ENCODE results near the gene IGF2R. TPM values are rescaled to one million over a fixed set of nuclear protein-coding genes. Genes with fewer than 3 reads are reported as not detected.

Gene IGF2R
- total RNA-seq, 1 experiment from 2014 or later: 31.5 TPM

DNA sequence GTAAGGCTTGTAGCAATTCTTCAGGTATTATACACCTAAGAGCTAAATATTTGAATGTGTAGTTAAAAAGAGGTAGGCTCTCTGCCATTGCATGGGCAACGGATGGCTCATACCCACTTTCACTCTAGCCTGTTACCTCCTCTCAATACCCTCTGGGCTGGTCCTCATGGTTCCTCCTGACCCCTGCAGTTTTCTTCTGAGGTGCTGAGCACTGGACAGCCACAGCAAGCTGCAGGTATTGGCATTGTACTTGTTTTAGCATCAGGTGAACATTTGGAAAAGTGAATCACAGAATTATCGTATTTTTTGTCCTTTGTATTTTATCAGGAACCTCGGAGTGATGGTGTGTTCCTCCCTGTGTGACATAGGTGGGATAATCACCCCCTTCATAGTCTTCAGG is 185.6 kb downstream of the IGF2R start:
- H3K27ac ChIP-seq (ENCODE audit: low read length): no peak overlapping the region
- H2AFZ ChIP-seq (ENCODE audit: low read length): no peak overlapping the region
- BruUV-seq (replicated peaks): no TSS peak
- no peak overlapping the region for H3K9ac ChIP-seq (ENCODE audit: low read length)
- H3K36me3 ChIP-seq (ENCODE audit: low read depth, low read length): no peaks in the 10 kb centered on the region
- H3K4me2 ChIP-seq (ENCODE audit: low read length): no peak overlapping the region
- no peaks in the 10 kb centered on the region for H3F3A ChIP-seq (ENCODE audit: low read length, unreplicated experiment)
- H3K27me3 ChIP-seq (ENCODE audit: low read length): no peaks in the 10 kb centered on the region
- no peak overlapping the region for H3K4me3 ChIP-seq (ENCODE audit: low read length)
- ChIA-PET CTCF (no interaction called here), POLR2A (ENCODE audit: unreplicated experiment) (no interaction called here)
- H3K9me2 ChIP-seq (replicated peaks; ENCODE audit: low read length): no peaks in the 10 kb centered on the region
- intact Hi-C loops (cut with micrococcal nuclease): no loop called here
- H3K4me1 ChIP-seq (ENCODE audit: insufficient read depth, low read length): no peaks in the 10 kb centered on the region
- ATAC-seq (no peak), DNase-seq (no peak)
- no peaks in the 10 kb centered on the region for H4K20me1 ChIP-seq (ENCODE audit: low read length)
- TF ChIP-seq EZH2 (IDR thresholded peaks at IDR 0.05; ENCODE audit: low read length, unreplicated experiment) (no peak), EZH2phosphoT487 (IDR thresholded peaks at IDR 0.05; ENCODE audit: borderline replicate concordance, low read length) (no peak)
- TF ChIP-seq, protein P1, sequence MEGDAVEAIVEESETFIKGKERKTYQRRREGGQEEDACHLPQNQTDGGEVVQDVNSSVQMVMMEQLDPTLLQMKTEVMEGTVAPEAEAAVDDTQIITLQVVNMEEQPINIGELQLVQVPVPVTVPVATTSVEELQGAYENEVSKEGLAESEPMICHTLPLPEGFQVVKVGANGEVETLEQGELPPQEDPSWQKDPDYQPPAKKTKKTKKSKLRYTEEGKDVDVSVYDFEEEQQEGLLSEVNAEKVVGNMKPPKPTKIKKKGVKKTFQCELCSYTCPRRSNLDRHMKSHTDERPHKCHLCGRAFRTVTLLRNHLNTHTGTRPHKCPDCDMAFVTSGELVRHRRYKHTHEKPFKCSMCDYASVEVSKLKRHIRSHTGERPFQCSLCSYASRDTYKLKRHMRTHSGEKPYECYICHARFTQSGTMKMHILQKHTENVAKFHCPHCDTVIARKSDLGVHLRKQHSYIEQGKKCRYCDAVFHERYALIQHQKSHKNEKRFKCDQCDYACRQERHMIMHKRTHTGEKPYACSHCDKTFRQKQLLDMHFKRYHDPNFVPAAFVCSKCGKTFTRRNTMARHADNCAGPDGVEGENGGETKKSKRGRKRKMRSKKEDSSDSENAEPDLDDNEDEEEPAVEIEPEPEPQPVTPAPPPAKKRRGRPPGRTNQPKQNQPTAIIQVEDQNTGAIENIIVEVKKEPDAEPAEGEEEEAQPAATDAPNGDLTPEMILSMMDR (conservative IDR thresholded peaks at IDR 0.05; ENCODE audit: low read depth, low read length): no peak
- no peaks in the 10 kb centered on the region for H3K9me3 ChIP-seq (ENCODE audit: low read length)
- no peaks in the 10 kb centered on the region for H3K79me2 ChIP-seq (ENCODE audit: low read length)

DNA sequence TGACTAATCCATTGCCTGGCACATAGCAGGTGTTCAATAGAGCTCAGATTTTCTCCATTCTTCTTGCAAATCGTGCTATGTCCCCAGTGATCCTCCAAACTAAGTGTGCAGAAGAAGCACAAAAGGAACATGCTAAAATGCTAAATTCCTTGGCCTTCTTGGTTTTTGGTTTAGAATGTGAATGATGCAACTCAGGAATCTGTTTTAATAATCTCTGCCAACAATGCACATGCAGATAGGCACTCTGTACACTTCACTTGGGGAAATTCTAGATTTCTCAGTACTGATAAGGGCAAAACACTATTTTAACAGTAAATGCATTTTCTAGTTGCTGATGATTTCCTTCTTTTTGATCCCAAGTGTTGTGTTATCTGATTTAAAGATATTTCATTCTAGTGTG is 188.0 kb downstream of the IGF2R start:
- no peak for ATAC-seq
- Histone ChIP-seq H3K36me3 (ENCODE audit: low read depth, low read length) (no peaks in the 10 kb centered on the region), H3K4me1 (ENCODE audit: insufficient read depth, low read length) (peaks cover 6% of the 10 kb centered on the region; the same call in 1 of the 2 replicates), H3K4me3 (ENCODE audit: low read length) (no peak overlapping the region), H3K27ac (ENCODE audit: low read length) (no peak overlapping the region), H3F3A (ENCODE audit: low read length, unreplicated experiment) (no peaks in the 10 kb centered on the region), H3K79me2 (ENCODE audit: low read length) (no peaks in the 10 kb centered on the region), H3K9ac (ENCODE audit: low read length) (no peak overlapping the region), H3K4me2 (ENCODE audit: low read length) (no peak overlapping the region), H3K27me3 (ENCODE audit: low read length) (no peaks in the 10 kb centered on the region), H3K9me3 (ENCODE audit: low read length) (no peaks in the 10 kb centered on the region), H2AFZ (ENCODE audit: low read length) (no peak overlapping the region), H3K9me2 (replicated peaks; ENCODE audit: low read length) (no peaks in the 10 kb centered on the region), H4K20me1 (ENCODE audit: low read length) (no peaks in the 10 kb centered on the region)
- no peak for DNase-seq
- no peak for TF ChIP-seq EZH2 (IDR thresholded peaks at IDR 0.05; ENCODE audit: low read length, unreplicated experiment)
- TF ChIP-seq, protein P1 (conservative IDR thresholded peaks at IDR 0.05; ENCODE audit: low read depth, low read length): no peak
- TF ChIP-seq EZH2phosphoT487 (IDR thresholded peaks at IDR 0.05; ENCODE audit: borderline replicate concordance, low read length): no peak
- intact Hi-C loops (cut with micrococcal nuclease): no loop called here
- POLR2A ChIA-PET (ENCODE audit: unreplicated experiment): no interaction called here
- BruUV-seq (replicated peaks): no TSS peak
- CTCF ChIA-PET: no interaction called here

DNA sequence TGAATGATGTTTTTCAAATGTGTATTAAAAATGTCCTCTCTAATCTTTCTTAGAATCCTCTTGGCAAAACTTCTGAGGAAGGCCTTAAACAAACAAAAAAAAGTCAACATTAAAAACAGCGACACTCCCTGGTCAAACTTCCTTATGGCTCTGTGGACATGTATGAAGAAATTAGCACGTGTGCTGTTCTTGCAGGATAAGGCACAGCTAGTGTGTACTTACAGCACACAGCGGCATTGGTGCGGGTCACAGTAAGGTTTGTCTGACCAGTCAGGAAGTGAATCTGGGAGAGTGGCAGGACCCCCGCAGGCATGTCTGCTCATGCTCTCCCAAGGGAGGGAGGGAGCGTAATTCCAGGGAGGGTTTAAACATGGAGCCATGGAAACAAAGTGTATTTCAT is 191.6 kb downstream of the IGF2R start:
- Histone ChIP-seq H3K4me1 (ENCODE audit: insufficient read depth, low read length) (peaks cover 6% of the 10 kb centered on the region; the same call in 1 of the 2 replicates), H3K4me2 (ENCODE audit: low read length) (no peak overlapping the region), H3K9ac (ENCODE audit: low read length) (no peak overlapping the region), H3K9me3 (ENCODE audit: low read length) (no peaks in the 10 kb centered on the region), H4K20me1 (ENCODE audit: low read length) (no peaks in the 10 kb centered on the region), H3K36me3 (ENCODE audit: low read depth, low read length) (no peaks in the 10 kb centered on the region), H3K27me3 (ENCODE audit: low read length) (no peaks in the 10 kb centered on the region), H3K4me3 (ENCODE audit: low read length) (no peak overlapping the region), H3K9me2 (replicated peaks; ENCODE audit: low read length) (no peaks in the 10 kb centered on the region), H3F3A (ENCODE audit: low read length, unreplicated experiment) (no peaks in the 10 kb centered on the region), H3K79me2 (ENCODE audit: low read length) (no peaks in the 10 kb centered on the region), H3K27ac (ENCODE audit: low read length) (no peak overlapping the region), H2AFZ (ENCODE audit: low read length) (no peak overlapping the region)
- BruUV-seq (replicated peaks): no TSS peak
- TF ChIP-seq EZH2 (IDR thresholded peaks at IDR 0.05; ENCODE audit: low read length, unreplicated experiment) (no peak), EZH2phosphoT487 (IDR thresholded peaks at IDR 0.05; ENCODE audit: borderline replicate concordance, low read length) (no peak)
- TF ChIP-seq, protein P1 (conservative IDR thresholded peaks at IDR 0.05; ENCODE audit: low read depth, low read length): peak; percentile 55
- peak; percentile 55 for DNase-seq
- ATAC-seq: peak; percentile 57
- intact Hi-C loops (cut with micrococcal nuclease): loop anchor here (1.0 kb wide), 1 partner anchor 22 kb away; no protein-coding TSS in a partner anchor
- ChIA-PET CTCF (no interaction called here), POLR2A (ENCODE audit: unreplicated experiment) (no interaction called here)

Other genes with a start within 250 kb of the IGF2R start
- 50.8 and 54.5 TPM in 2 replicates for gene WTAP, start 241.6 kb upstream of the IGF2R start, total RNA-seq (2014; rRNA removed)
- 29.0 and 36.0 TPM in 2 replicates for gene ACAT2, start 207.0 kb upstream of the IGF2R start, total RNA-seq (2014; rRNA removed)
- 253 and 280 TPM in 2 replicates for gene TCP1, start 179.5 kb upstream of the IGF2R start, total RNA-seq (2014; rRNA removed)
- 123 and 155 TPM in 2 replicates for gene MRPL18, start 178.6 kb upstream of the IGF2R start, total RNA-seq (2014; rRNA removed)
- not detected in 2 replicates for gene PNLDC1, start 168.8 kb upstream of the IGF2R start, total RNA-seq (2014; rRNA removed)
- not detected in 2 replicates for gene MAS1, start 78.1 kb upstream of the IGF2R start, total RNA-seq (2014; rRNA removed)
- 0.29 and 10.2 TPM in 2 replicates for gene SLC22A1, start 152.7 kb downstream of the IGF2R start, total RNA-seq (2014; rRNA removed)